HG02884 (cell line): ENCODE measurements around the gene MYBPC2.

ENCODE experiments used
- ATAC-seq: cut with Tn5 transposase; IDR thresholded peaks from one replicate; pipeline ENCODE4 v1.9.1; 2021; ENCODE audit warnings: mild to moderate bottlenecking, moderate library complexity; ENCODE audit not compliant: unreplicated experiment

MYBPC2 gene

GRCh38 chr19:50513746-50514345 is 81.2 kb downstream of the MYBPC2 start, which contains the start of gene ASPDH:
Gene ASPDH (minus strand): TSS chr19:50513913. CDS start chr19:50513823, 90 bp downstream.
- no peak for ATAC-seq

DNA sequence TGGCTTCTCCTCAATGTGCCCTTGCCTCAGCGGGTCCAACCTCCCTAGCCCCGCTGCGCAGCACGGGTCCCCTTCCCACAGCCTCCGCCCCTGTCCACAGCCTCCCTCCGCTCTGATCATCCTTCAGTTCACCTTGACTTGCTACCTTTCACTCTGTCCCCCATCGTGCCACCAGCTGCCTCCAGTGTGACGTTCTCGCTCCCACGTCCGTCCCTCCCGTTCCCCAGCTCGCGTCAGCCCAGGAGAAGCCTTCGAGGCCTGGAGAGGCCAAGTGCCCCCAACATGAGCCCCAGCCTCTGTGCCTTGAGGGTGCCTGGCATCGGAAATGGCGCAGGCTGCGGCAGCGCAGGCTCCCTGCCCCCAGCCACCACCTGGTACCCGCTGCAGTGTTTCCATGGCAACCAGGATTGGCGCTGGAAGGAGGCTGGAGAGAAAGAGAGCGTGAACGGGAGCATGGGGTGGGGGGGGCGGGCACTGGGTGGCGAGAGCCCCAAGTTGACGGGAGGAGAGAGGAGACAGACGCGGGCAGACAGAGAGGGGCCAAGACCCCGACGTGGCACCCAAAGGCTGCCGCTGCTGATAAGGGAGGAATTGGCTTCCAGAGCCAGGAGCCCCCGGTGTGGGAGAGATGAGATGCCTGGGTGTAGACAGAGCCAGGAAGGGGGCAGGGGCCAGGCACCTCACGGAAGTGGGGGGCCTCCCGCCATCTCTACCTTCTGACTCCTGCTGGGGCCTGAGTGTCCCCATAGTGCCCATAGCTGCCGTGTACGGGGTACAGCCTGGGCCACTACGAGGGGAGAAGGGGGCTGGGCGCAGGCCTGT is 81.9 kb downstream of the MYBPC2 start:
- ATAC-seq, result no peak

- ATAC-seq, result no peak
These were observed 82.5 kb downstream of the MYBPC2 start for GRCh38 chr19:50515168-50515561.
